ENCODE measurements around the gene RBBP4. TPM values are rescaled to one million over a fixed set of nuclear protein-coding genes. Genes with fewer than 3 reads are reported as not detected.

The RBBP4 gene
- total RNA-seq, 1 experiment from 2014 or later, result 242 TPM

DNA sequence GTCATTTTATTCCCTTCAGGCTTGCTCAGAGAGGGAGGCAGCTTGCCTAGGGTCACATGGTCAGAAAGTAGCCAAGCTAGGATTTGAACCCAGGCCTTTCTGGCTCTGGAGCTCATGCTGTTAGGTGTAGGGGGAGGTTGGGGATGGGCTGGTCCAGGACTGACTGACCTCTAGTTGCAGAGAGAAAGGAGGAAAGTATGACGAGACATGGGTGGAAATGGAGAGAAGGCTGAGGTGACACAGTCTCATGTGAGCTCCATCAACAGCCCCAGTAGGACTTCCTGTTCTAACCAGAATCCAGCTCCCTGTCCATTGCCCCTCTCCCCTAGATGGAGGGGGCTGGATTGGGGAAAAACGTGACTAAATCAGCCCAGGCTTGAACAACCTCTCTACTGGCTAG lies 67.0 kb downstream of the RBBP4 start:
- Mint-ChIP-seq H3K27ac (ENCODE audit: unreplicated experiment) (no peak overlapping the region), H3K36me3 (ENCODE audit: insufficient read depth, unreplicated experiment) (no peaks in the 10 kb centered on the region), H3K4me1 (ENCODE audit: low read depth, unreplicated experiment) (peaks cover 21% of the 10 kb centered on the region), H3K4me3 (ENCODE audit: low read depth, unreplicated experiment) (no peak overlapping the region), H3K9me3 (ENCODE audit: low read depth, unreplicated experiment) (peaks cover 3% of the 10 kb centered on the region), H3K27me3 (ENCODE audit: unreplicated experiment) (no peaks in the 10 kb centered on the region)
- no TSS peak for BruUV-seq (replicated peaks)
- DNase-seq, result no peak
- TF ChIP-seq, protein P1, sequence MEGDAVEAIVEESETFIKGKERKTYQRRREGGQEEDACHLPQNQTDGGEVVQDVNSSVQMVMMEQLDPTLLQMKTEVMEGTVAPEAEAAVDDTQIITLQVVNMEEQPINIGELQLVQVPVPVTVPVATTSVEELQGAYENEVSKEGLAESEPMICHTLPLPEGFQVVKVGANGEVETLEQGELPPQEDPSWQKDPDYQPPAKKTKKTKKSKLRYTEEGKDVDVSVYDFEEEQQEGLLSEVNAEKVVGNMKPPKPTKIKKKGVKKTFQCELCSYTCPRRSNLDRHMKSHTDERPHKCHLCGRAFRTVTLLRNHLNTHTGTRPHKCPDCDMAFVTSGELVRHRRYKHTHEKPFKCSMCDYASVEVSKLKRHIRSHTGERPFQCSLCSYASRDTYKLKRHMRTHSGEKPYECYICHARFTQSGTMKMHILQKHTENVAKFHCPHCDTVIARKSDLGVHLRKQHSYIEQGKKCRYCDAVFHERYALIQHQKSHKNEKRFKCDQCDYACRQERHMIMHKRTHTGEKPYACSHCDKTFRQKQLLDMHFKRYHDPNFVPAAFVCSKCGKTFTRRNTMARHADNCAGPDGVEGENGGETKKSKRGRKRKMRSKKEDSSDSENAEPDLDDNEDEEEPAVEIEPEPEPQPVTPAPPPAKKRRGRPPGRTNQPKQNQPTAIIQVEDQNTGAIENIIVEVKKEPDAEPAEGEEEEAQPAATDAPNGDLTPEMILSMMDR (IDR thresholded peaks at IDR 0.05; ENCODE audit: unreplicated experiment), result no peak
- CTCF ChIA-PET, result interaction anchor here (0.7 kb wide), 1 partner anchor 248 kb away, joined by 4 read pairs; no protein-coding TSS in a partner anchor
- intact Hi-C loops (cut with micrococcal nuclease; ENCODE audit: unreplicated experiment), result no loop called here

DNA sequence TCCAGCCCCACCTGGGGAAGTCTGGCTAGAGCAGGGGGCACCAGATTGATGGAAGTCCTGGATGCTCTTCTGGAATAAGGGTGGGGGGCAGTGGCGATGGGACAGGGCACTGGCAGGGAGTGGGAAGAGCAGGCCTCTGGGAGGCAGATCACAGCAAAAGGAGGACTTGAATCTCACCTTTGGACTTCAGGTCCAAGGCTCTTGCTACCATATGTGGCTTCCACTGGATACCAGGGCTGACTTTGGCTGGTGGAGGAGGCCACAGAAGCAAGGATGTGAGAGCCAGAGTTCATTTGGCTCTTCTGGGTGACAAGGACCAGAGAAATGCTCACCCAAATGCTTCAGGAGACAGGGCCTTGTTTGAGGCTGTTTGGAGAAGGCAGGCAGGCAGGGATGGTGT lies 67.5 kb downstream of the RBBP4 start:
- Mint-ChIP-seq H3K9me3 (ENCODE audit: low read depth, unreplicated experiment) (peaks cover 3% of the 10 kb centered on the region), H3K4me1 (ENCODE audit: low read depth, unreplicated experiment) (peaks cover 21% of the 10 kb centered on the region), H3K4me3 (ENCODE audit: low read depth, unreplicated experiment) (no peak overlapping the region), H3K27me3 (ENCODE audit: unreplicated experiment) (no peaks in the 10 kb centered on the region), H3K27ac (ENCODE audit: unreplicated experiment) (no peak overlapping the region), H3K36me3 (ENCODE audit: insufficient read depth, unreplicated experiment) (no peaks in the 10 kb centered on the region)
- CTCF ChIA-PET, result no interaction called here
- intact Hi-C loops (cut with micrococcal nuclease; ENCODE audit: unreplicated experiment), result no loop called here
- BruUV-seq (replicated peaks), result no TSS peak
- TF ChIP-seq, protein P1 (IDR thresholded peaks at IDR 0.05; ENCODE audit: unreplicated experiment), result no peak
- no peak for DNase-seq

GRCh38 chr1:32719681-32720275 lies 68.8 kb downstream of the RBBP4 start:
- Mint-ChIP-seq H3K4me3 (ENCODE audit: low read depth, unreplicated experiment) (no peak overlapping the region), H3K27me3 (ENCODE audit: unreplicated experiment) (no peaks in the 10 kb centered on the region), H3K36me3 (ENCODE audit: insufficient read depth, unreplicated experiment) (no peaks in the 10 kb centered on the region), H3K9me3 (ENCODE audit: low read depth, unreplicated experiment) (peaks cover 3% of the 10 kb centered on the region), H3K4me1 (ENCODE audit: low read depth, unreplicated experiment) (peaks cover 21% of the 10 kb centered on the region), H3K27ac (ENCODE audit: unreplicated experiment) (no peak overlapping the region)
- CTCF ChIA-PET, result interaction anchor here (0.6 kb wide), 1 partner anchor 42 kb away, joined by 6 read pairs; no protein-coding TSS in a partner anchor
- TF ChIP-seq, protein P1 (IDR thresholded peaks at IDR 0.05; ENCODE audit: unreplicated experiment), result no peak
- DNase-seq, result no peak
- no TSS peak for BruUV-seq (replicated peaks)
- intact Hi-C loops (cut with micrococcal nuclease; ENCODE audit: unreplicated experiment), result no loop called here

DNA sequence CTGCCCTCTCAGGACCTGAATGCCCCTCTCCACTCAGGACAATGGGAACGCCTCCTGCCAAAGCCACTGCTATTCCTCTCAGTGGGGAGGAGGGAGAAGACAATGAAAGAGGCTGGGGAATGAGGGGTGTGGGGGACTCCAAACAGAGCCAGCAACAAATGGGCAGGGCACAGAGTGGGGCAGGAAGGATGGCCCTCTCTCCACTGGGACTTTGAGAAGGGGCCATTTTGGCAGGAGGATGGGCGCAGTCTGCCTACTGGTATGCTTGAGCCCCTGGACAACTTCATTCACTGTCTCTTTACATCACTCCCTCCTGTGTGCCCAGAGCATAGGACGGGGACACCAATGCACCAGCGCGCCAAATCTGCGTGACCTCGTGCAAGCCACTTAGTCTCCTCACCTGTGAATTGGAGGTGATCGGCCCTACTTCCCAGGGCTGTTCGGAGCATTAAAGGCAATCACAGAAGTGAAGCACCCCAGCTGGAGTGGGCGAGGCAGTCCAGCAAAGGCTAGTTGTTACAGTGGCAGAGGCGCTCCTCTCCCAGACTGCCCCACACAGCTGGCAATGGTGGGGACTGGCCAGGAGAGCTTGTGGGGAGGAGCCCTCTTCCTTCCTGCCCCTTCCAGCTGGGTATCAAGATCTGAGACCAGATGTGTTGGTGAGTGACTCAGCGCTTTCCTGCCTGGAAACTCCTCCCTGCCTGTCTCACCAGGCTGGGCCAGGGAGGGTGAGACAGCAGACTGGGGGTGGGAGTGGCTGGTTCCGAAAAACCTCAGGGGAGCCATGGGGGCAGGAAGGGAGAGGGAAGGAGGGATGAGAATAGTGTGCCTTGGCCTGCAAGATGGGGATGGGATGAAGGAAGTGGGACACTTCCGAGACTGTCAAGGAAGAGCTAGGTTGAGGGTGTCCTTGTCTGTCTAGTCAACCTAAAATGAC lies 73.9 kb downstream of the RBBP4 start:
- Mint-ChIP-seq H3K27ac (ENCODE audit: unreplicated experiment) (peak overlapping the region; percentile 19), H3K9me3 (ENCODE audit: low read depth, unreplicated experiment) (peaks cover 3% of the 10 kb centered on the region), H3K4me1 (ENCODE audit: low read depth, unreplicated experiment) (peaks cover 13% of the 10 kb centered on the region), H3K27me3 (ENCODE audit: unreplicated experiment) (no peaks in the 10 kb centered on the region), H3K4me3 (ENCODE audit: low read depth, unreplicated experiment) (no peak overlapping the region), H3K36me3 (ENCODE audit: insufficient read depth, unreplicated experiment) (no peaks in the 10 kb centered on the region)
- TF ChIP-seq, protein P1 (IDR thresholded peaks at IDR 0.05; ENCODE audit: unreplicated experiment), result no peak
- BruUV-seq (replicated peaks), result no TSS peak
- peak; percentile 49 for DNase-seq
- CTCF ChIA-PET, result no interaction called here
- intact Hi-C loops (cut with micrococcal nuclease; ENCODE audit: unreplicated experiment), result no loop called here
